H54 (cell line): ENCODE results near the gene SDR9C7.
A peak's percentile ranks its signal among the peaks of the same experiment; 100 is the strongest.
"Not testable (repeated sequence)": the region's sequence is repeated elsewhere in the genome, so short reads cannot be mapped to it uniquely, and the experiment has no call there.

Source experiments
- DNase-seq: peaks from one replicate; pipeline ENCODE4 v3.0.0; 2011; ENCODE audit warnings: low spot score, mixed read lengths; ENCODE audit not compliant: insufficient read length
- FAIRE-seq: peaks from 3 replicates; lab custom pipeline; 2011; peaks lifted over from hg19 to GRCh38; lab: Jason Lieb, UNC
- POLR2A ChIP-seq: IDR thresholded peaks from 2 replicates; pipeline ENCODE4 v1.6.1; 2011; ENCODE audit warnings: low read depth, mild to moderate bottlenecking, low read length

The SDR9C7 gene

GRCh38 chr12:56941299-56942017 is 7.2 kb upstream of the SDR9C7 start:
- FAIRE-seq (peak; percentile 75), DNase-seq (peak; percentile 61)
- no peak for TF ChIP-seq POLR2A

- not testable (repeated sequence) for FAIRE-seq
Observed at GRCh38 chr12:56940942-56941298, 6.7 kb upstream of the SDR9C7 start.

GRCh38 chr12:56935752-56936151 is 1.5 kb upstream of the SDR9C7 start:
- no peak for DNase-seq
- no peak for FAIRE-seq
- no peak for TF ChIP-seq POLR2A

More at GRCh38 chr12:56940942-56941298, 6.7 kb upstream of the SDR9C7 start:
- DNase-seq = not testable (repeated sequence)

- no peak for TF ChIP-seq POLR2A
- no peak for DNase-seq
- FAIRE-seq = no peak
Observed at GRCh38 chr12:56935157-56935556, 949 bp upstream of the SDR9C7 start.

- DNase-seq (no peak), FAIRE-seq (no peak)
- no peak for TF ChIP-seq POLR2A
Observed at GRCh38 chr12:56932867-56933266, 1.3 kb downstream of the SDR9C7 start.

- DNase-seq = no peak
- no peak for FAIRE-seq
- no peak for TF ChIP-seq POLR2A
Observed at GRCh38 chr12:56932146-56932545, 2.1 kb downstream of the SDR9C7 start.

GRCh38 chr12:56931474-56931978 is 2.7 kb downstream of the SDR9C7 start:
- DNase-seq (no peak), FAIRE-seq (no peak)
- TF ChIP-seq POLR2A = no peak

- TF ChIP-seq POLR2A = no peak
- FAIRE-seq = no peak
- DNase-seq = no peak
Observed at GRCh38 chr12:56930241-56930640, 4.0 kb downstream of the SDR9C7 start.

- no peak for TF ChIP-seq POLR2A
- FAIRE-seq (no peak), DNase-seq (no peak)
Observed at GRCh38 chr12:56929780-56930179, 4.4 kb downstream of the SDR9C7 start.

- no peak for TF ChIP-seq POLR2A
- FAIRE-seq = no peak
- DNase-seq = no peak
Observed at GRCh38 chr12:56928262-56928661, 5.9 kb downstream of the SDR9C7 start.

GRCh38 chr12:56927281-56927680 is 6.9 kb downstream of the SDR9C7 start:
- DNase-seq (no peak), FAIRE-seq (no peak)
- no peak for TF ChIP-seq POLR2A

GRCh38 chr12:56922031-56922430 is 12.2 kb downstream of the SDR9C7 start:
- DNase-seq (no peak), FAIRE-seq (no peak)
- TF ChIP-seq POLR2A = no peak

GRCh38 chr12:56921346-56921745 is 12.9 kb downstream of the SDR9C7 start:
- DNase-seq = no peak
- FAIRE-seq = no peak
- no peak for TF ChIP-seq POLR2A

GRCh38 chr12:56918139-56918538 is 16.1 kb downstream of the SDR9C7 start:
- not testable (repeated sequence) for FAIRE-seq, DNase-seq

- DNase-seq (no peak), FAIRE-seq (no peak)
- no peak for TF ChIP-seq POLR2A
Observed at GRCh38 chr12:56916996-56917333, 17.2 kb downstream of the SDR9C7 start.

- DNase-seq (no peak), FAIRE-seq (no peak)
- no peak for TF ChIP-seq POLR2A
Observed at GRCh38 chr12:56916296-56916995, 17.8 kb downstream of the SDR9C7 start.
